Retinal pigment epithelial cell (primary cell): ENCODE results near the gene TMOD3.

ENCODE experiments used
- DNase-seq: peaks from one replicate; pipeline ENCODE4 v3.0.0-alpha.2; 2010; ENCODE audit warnings: low read depth
- H3K4me3 ChIP-seq: 2 replicates; pipeline ENCODE4 v1.5.1; 2011; ENCODE audit warnings: mild to moderate bottlenecking, low read length, control low read depth, moderate library complexity
- CTCF ChIP-seq: conservative IDR thresholded peaks from 2 replicates; pipeline ENCODE4 v1.5.1; 2011; ENCODE audit warnings: low read depth, low read length, control low read depth, inconsistent platforms

Gene TMOD3

GRCh38 chr15:51864408-51865056 is 35.1 kb downstream of the TMOD3 start:
- no peak overlapping the region for H3K4me3 ChIP-seq
- TF ChIP-seq CTCF: no peak
- DNase-seq: no peak

- no peak for DNase-seq
- no peak for TF ChIP-seq CTCF
- no peak overlapping the region for H3K4me3 ChIP-seq
These were observed 35.9 kb downstream of the TMOD3 start for GRCh38 chr15:51865317-51865716.

- no peak overlapping the region for H3K4me3 ChIP-seq
- no peak for DNase-seq
- no peak for TF ChIP-seq CTCF
These were observed 36.7 kb downstream of the TMOD3 start for GRCh38 chr15:51866161-51866560.

- no peak for DNase-seq
- TF ChIP-seq CTCF: no peak
- H3K4me3 ChIP-seq: no peak overlapping the region
These were observed 37.3 kb downstream of the TMOD3 start for GRCh38 chr15:51866751-51867150.

- no peak overlapping the region for H3K4me3 ChIP-seq
- no peak for DNase-seq
- TF ChIP-seq CTCF: no peak
These were observed 39.6 kb downstream of the TMOD3 start for GRCh38 chr15:51869060-51869421.

GRCh38 chr15:51870774-51871173 is 41.3 kb downstream of the TMOD3 start:
- no peak for DNase-seq
- no peak for TF ChIP-seq CTCF
- no peak overlapping the region for H3K4me3 ChIP-seq

GRCh38 chr15:51874751-51875644 is 45.5 kb downstream of the TMOD3 start:
- peak; percentile 78 for DNase-seq
- no peak overlapping the region for H3K4me3 ChIP-seq
- no peak for TF ChIP-seq CTCF
